Skin of body (tissue), 2 donors: ENCODE results near the gene SEC14L5. TPM values are rescaled to one million over a fixed set of nuclear protein-coding genes. Genes with fewer than 3 reads are reported as not detected.
A peak's percentile ranks its signal among the peaks of the same experiment; 100 is the strongest.
"Not testable (repeated sequence)": the region's sequence is repeated elsewhere in the genome, so short reads cannot be mapped to it uniquely, and the experiment has no call there.

Experiments used
- DNase-seq: peaks from one replicate; lab custom pipeline; 2025; lab: John Stamatoyannopoulos, UW
- total RNA-seq: library from RNA; depleted of rRNA; stranded (reverse); fragments of >200 nt; gene quantifications from one replicate; pipeline ENCODE4 v1.2.3, GENCODE V29; 2014

The SEC14L5 gene
- total RNA-seq, 1 donor from 2014 or later = 0.49 TPM

- DNase-seq = not testable (repeated sequence)
Measured at GRCh38 chr16:4929619-4930018, 28.5 kb upstream of the SEC14L5 start.

GRCh38 chr16:4931381-4931780 lies 26.7 kb upstream of the SEC14L5 start:
- no peak for DNase-seq

GRCh38 chr16:4933433-4933832 lies 24.7 kb upstream of the SEC14L5 start:
- DNase-seq = no peak

GRCh38 chr16:4933871-4934395 lies 24.2 kb upstream of the SEC14L5 start:
- DNase-seq = no peak

GRCh38 chr16:4934591-4934990 lies 23.5 kb upstream of the SEC14L5 start:
- DNase-seq = no peak

- no peak for DNase-seq
Measured at GRCh38 chr16:4935241-4935855, 22.8 kb upstream of the SEC14L5 start.

GRCh38 chr16:4936181-4936990 lies 21.7 kb upstream of the SEC14L5 start:
- DNase-seq = no peak

GRCh38 chr16:4936991-4937781 lies 20.9 kb upstream of the SEC14L5 start, which contains the start of gene PPL:
TSS of gene PPL (minus strand) at chr16:4937148. CDS start at chr16:4937045, 103 bp downstream.
- no peak for DNase-seq

- DNase-seq = no peak
Measured at GRCh38 chr16:4937782-4938682, 20.1 kb upstream of the SEC14L5 start.

GRCh38 chr16:4938683-4939030 lies 19.5 kb upstream of the SEC14L5 start:
- no peak for DNase-seq

- DNase-seq = no peak
Measured at GRCh38 chr16:4940719-4941118, 17.4 kb upstream of the SEC14L5 start.

- DNase-seq = no peak
Measured at GRCh38 chr16:4942481-4942880, 15.6 kb upstream of the SEC14L5 start.

GRCh38 chr16:4944333-4945281 lies 13.5 kb upstream of the SEC14L5 start:
- peak; percentile 68 for DNase-seq

- no peak for DNase-seq
Measured at GRCh38 chr16:4945560-4946502, 12.3 kb upstream of the SEC14L5 start.

- DNase-seq = no peak
Measured at GRCh38 chr16:4946917-4947316, 11.2 kb upstream of the SEC14L5 start.

- DNase-seq = no peak
Measured at GRCh38 chr16:4947722-4948503, 10.2 kb upstream of the SEC14L5 start.

- no peak for DNase-seq
Measured at GRCh38 chr16:4948903-4949766, 9.0 kb upstream of the SEC14L5 start.
